ENCODE measurements around the gene OBP2A. TPM values are rescaled to one million over a fixed set of nuclear protein-coding genes. Genes with fewer than 3 reads are reported as not detected.
"Not testable (repeated sequence)": the region's sequence is repeated elsewhere in the genome, so short reads cannot be mapped to it uniquely, and the experiment has no call there.

The OBP2A gene
- total RNA-seq, 8 experiments from 2014 or later: 0.29 to 18.3 (median 0.75) TPM; not detected in 4

- 0 to 100% (median 54%) methylated on average over 1 to 8 of the region's 21 CpGs; no CpG with 5 or more reads in 1 of the 10 experiments for WGBS, 10 experiments
- H3K4me1 ChIP-seq (replicated peaks in 1 of 2): peaks cover 6 to 7% of the 10 kb centered on the region in 2 donors
- in situ Hi-C loops (cut with MboI; ENCODE audit: low pct_unique_long_range_greater_than_20kb in 2 of 9, low sequenced_read_pairs in 9 of 9, unreplicated experiment in 9 of 9): no loop called here
- H3K4me3 ChIP-seq: no peak overlapping the region
- ATAC-seq (replicated peaks in 6 of 8): peak in 4 of 8 experiments; percentile 4 to 10 (median 6)
- no peak overlapping the region for H3K27ac ChIP-seq
Observed at GRCh38 chr9:135504262-135505243, 41.4 kb upstream of the OBP2A start.

- no peak overlapping the region for H3K4me3 ChIP-seq
- H3K4me1 ChIP-seq (replicated peaks in 1 of 2): peaks cover 6 to 7% of the 10 kb centered on the region in 2 donors
- 100% methylated on average over 1 of the region's 24 CpGs; no CpG with 5 or more reads in 9 of the 10 experiments for WGBS, 10 experiments
- H3K27ac ChIP-seq: no peak overlapping the region
- peak in 1 of 8 experiments; percentile 2 for ATAC-seq (replicated peaks in 6 of 8)
- in situ Hi-C loops (cut with MboI; ENCODE audit: low pct_unique_long_range_greater_than_20kb in 2 of 9, low sequenced_read_pairs in 9 of 9, unreplicated experiment in 9 of 9): no loop called here
Observed at GRCh38 chr9:135505406-135506187, 40.3 kb upstream of the OBP2A start.

- H3K4me1 ChIP-seq (replicated peaks in 1 of 2): peaks cover 5 to 6% of the 10 kb centered on the region in 2 donors
- 44 to 63% (median 45%) methylated on average over 2 to 4 of the region's 14 CpGs; no CpG with 5 or more reads in 7 of the 10 experiments for WGBS, 10 experiments
- in situ Hi-C loops (cut with MboI; ENCODE audit: low pct_unique_long_range_greater_than_20kb in 2 of 9, low sequenced_read_pairs in 9 of 9, unreplicated experiment in 9 of 9): no loop called here
- no peak overlapping the region for H3K27ac ChIP-seq
- ATAC-seq (replicated peaks in 6 of 8): peak in 7 of 8 experiments; percentile 11 to 73 (median 22)
- H3K4me3 ChIP-seq: no peak overlapping the region
Observed at GRCh38 chr9:135506327-135507103, 39.4 kb upstream of the OBP2A start.

GRCh38 chr9:135507104-135508035 lies 38.6 kb upstream of the OBP2A start:
- no peaks in the 10 kb centered on the region for H3K4me1 ChIP-seq (replicated peaks in 1 of 2)

GRCh38 chr9:135508211-135508820 lies 37.6 kb upstream of the OBP2A start:
- ATAC-seq (replicated peaks in 6 of 8): no peak
- no peak overlapping the region for H3K27ac ChIP-seq
- in situ Hi-C loops (cut with MboI; ENCODE audit: low pct_unique_long_range_greater_than_20kb in 2 of 9, low sequenced_read_pairs in 9 of 9, unreplicated experiment in 9 of 9): no loop called here
- 53 to 100% (median 79%) methylated on average over 1 to 6 of the region's 9 CpGs; no CpG with 5 or more reads in 4 of the 10 experiments for WGBS, 10 experiments
- H3K4me3 ChIP-seq: no peak overlapping the region
- H3K4me1 ChIP-seq (replicated peaks in 1 of 2): no peaks in the 10 kb centered on the region

More at GRCh38 chr9:135507104-135508035, 38.6 kb upstream of the OBP2A start:
- H3K27ac ChIP-seq: no peak overlapping the region
- H3K4me3 ChIP-seq: no peak overlapping the region
- in situ Hi-C loops (cut with MboI; ENCODE audit: low pct_unique_long_range_greater_than_20kb in 2 of 9, low sequenced_read_pairs in 9 of 9, unreplicated experiment in 9 of 9): no loop called here
- no peak for ATAC-seq (replicated peaks in 6 of 8)
- 75 to 100% (median 89%) methylated on average over 2 to 10 of the region's 23 CpGs; no CpG with 5 or more reads in 3 of the 10 experiments for WGBS, 10 experiments

GRCh38 chr9:135509458-135509857 lies 36.5 kb upstream of the OBP2A start:
- in situ Hi-C loops (cut with MboI; ENCODE audit: low pct_unique_long_range_greater_than_20kb in 2 of 9, low sequenced_read_pairs in 9 of 9, unreplicated experiment in 9 of 9): no loop called here
- H3K4me1 ChIP-seq (replicated peaks in 1 of 2): no peaks in the 10 kb centered on the region
- ATAC-seq (replicated peaks in 6 of 8): no peak
- H3K4me3 ChIP-seq: no peak overlapping the region
- no peak overlapping the region for H3K27ac ChIP-seq
- WGBS, 10 experiments: 56 to 96% (median 80%) methylated on average over 1 to 2 of the region's 2 CpGs; no CpG with 5 or more reads in 1 of the 10 experiments

- WGBS, 10 experiments: 77 to 93% (median 90%) methylated on average over 2 to 5 of the region's 10 CpGs; no CpG with 5 or more reads in 3 of the 10 experiments
- no peak overlapping the region for H3K27ac ChIP-seq
Observed at GRCh38 chr9:135512241-135512603, 33.7 kb upstream of the OBP2A start.

GRCh38 chr9:135512904-135513303 lies 33.0 kb upstream of the OBP2A start:
- peak in 2 of 8 experiments; percentile 36 for ATAC-seq (replicated peaks in 6 of 8)
- peaks cover 4 to 5% of the 10 kb centered on the region in 2 donors for H3K4me1 ChIP-seq (replicated peaks in 1 of 2)
- H3K27ac ChIP-seq: no peak overlapping the region
- WGBS, 10 experiments: 13 to 80% (median 47%) methylated on average over 2 to 4 of the region's 7 CpGs; no CpG with 5 or more reads in 4 of the 10 experiments
- in situ Hi-C loops (cut with MboI; ENCODE audit: low pct_unique_long_range_greater_than_20kb in 2 of 9, low sequenced_read_pairs in 9 of 9, unreplicated experiment in 9 of 9): no loop called here
- no peak overlapping the region for H3K4me3 ChIP-seq

More at GRCh38 chr9:135512241-135512603, 33.7 kb upstream of the OBP2A start:
- in situ Hi-C loops (cut with MboI; ENCODE audit: low pct_unique_long_range_greater_than_20kb in 2 of 9, low sequenced_read_pairs in 9 of 9, unreplicated experiment in 9 of 9): no loop called here
- no peak for ATAC-seq (replicated peaks in 6 of 8)
- Histone ChIP-seq H3K4me1 (replicated peaks in 1 of 2) (no peaks in the 10 kb centered on the region), H3K4me3 (no peak overlapping the region)

GRCh38 chr9:135513351-135513846 lies 32.5 kb upstream of the OBP2A start:
- Histone ChIP-seq H3K4me1 (replicated peaks in 1 of 2) (peaks cover 4 to 5% of the 10 kb centered on the region in 2 donors), H3K27ac (no peak overlapping the region), H3K4me3 (no peak overlapping the region)
- 89 to 100% (median 93%) methylated on average over 1 to 4 of the region's 19 CpGs; no CpG with 5 or more reads in 7 of the 10 experiments for WGBS, 10 experiments
- in situ Hi-C loops (cut with MboI; ENCODE audit: low pct_unique_long_range_greater_than_20kb in 2 of 9, low sequenced_read_pairs in 9 of 9, unreplicated experiment in 9 of 9): no loop called here
- peak in 2 of 8 experiments; percentile 9 to 27 for ATAC-seq (replicated peaks in 6 of 8)

GRCh38 chr9:135513906-135514305 lies 32.0 kb upstream of the OBP2A start:
- H3K27ac ChIP-seq; H3K4me1 ChIP-seq (replicated peaks in 1 of 2); in situ Hi-C loops (cut with MboI; ENCODE audit: low pct_unique_long_range_greater_than_20kb in 2 of 9, low sequenced_read_pairs in 9 of 9, unreplicated experiment in 9 of 9); H3K4me3 ChIP-seq; ATAC-seq (replicated peaks in 6 of 8): not testable (repeated sequence)
- WGBS, 10 experiments: 92% methylated on average over 2 of the region's 9 CpGs; no CpG with 5 or more reads in 9 of the 10 experiments

Measured in motor neuron (in vitro differentiated cells).